HepG2 (cell line): Measurements from ENCODE around the gene LAMA5. TPM values are rescaled to one million over a fixed set of nuclear protein-coding genes. Genes with fewer than 3 reads are reported as not detected.
A peak's percentile ranks its signal among the peaks of the same experiment; 100 is the strongest.

Experiments
- ARID3A ChIP-seq: IDR thresholded peaks from 2 replicates; pipeline ENCODE4 v1.6.1; 2012; ENCODE audit warnings: low read depth, low read length, improper control_type of control experiment
- ARNT ChIP-seq: fragments of 450-650 bp; IDR thresholded peaks from 2 replicates; pipeline ENCODE4 v1.6.1; 2017
- CREB1 ChIP-seq, 2 experiments: fragments of 450-650 bp in 1 of 2; IDR thresholded peaks; 2 replicates each; pipeline ENCODE4 v1.6.1; 2016 to 2017; ENCODE audit warnings: control low read depth in 1 of 2, mild to moderate bottlenecking in 1 of 2, missing compliant biosample characterization in 1 of 2, missing genetic modification characterization in 1 of 2
- DMAP1 ChIP-seq: IDR thresholded peaks from 2 replicates; pipeline ENCODE4 v1.6.1; 2016
- ELF4 ChIP-seq: sonication (generic); formaldehyde crosslinking; IDR thresholded peaks from 2 replicates; pipeline ENCODE4 v1.5.0; 2020; ENCODE audit warnings: missing genetic modification reagents, mild to moderate bottlenecking, moderate library complexity, borderline replicate concordance
- EZH2 ChIP-seq: conservative IDR thresholded peaks from 2 replicates; pipeline ENCODE4 v1.6.1; 2012; ENCODE audit warnings: mild to moderate bottlenecking, low read depth, low read length, moderate library complexity
- FOXP1 ChIP-seq, 2 experiments: fragments of 450-650 bp in 1 of 2; IDR thresholded peaks; 2 replicates each; pipeline ENCODE4 v1.6.1; 2017 to 2018; ENCODE audit warnings: antibody characterized with exemption in 1 of 2
- GLMP ChIP-seq: sonication (generic); formaldehyde crosslinking; IDR thresholded peaks from 2 replicates; pipeline ENCODE4 v1.9.0; 2021; ENCODE audit warnings: missing genetic modification reagents, mild to moderate bottlenecking, borderline replicate concordance
- HNRNPUL1 ChIP-seq: fragments of 200-400 bp; formaldehyde crosslinking; IDR thresholded peaks from 2 replicates; pipeline ENCODE4 v1.6.1; 2017; ENCODE audit warnings: low read depth, mild to moderate bottlenecking, low read length, moderate library complexity
- HOXA3 ChIP-seq: sonication (generic); formaldehyde crosslinking; IDR thresholded peaks from 2 replicates; pipeline ENCODE4 v1.5.0; 2020; ENCODE audit warnings: missing genetic modification reagents
- HOXD1 ChIP-seq: sonication (generic); formaldehyde crosslinking; IDR thresholded peaks from 2 replicates; pipeline ENCODE4 v1.5.0; 2020; ENCODE audit warnings: missing genetic modification reagents
- KDM5B ChIP-seq: sonication (generic); formaldehyde crosslinking; IDR thresholded peaks from 2 replicates; pipeline ENCODE4 v1.4.0; 2020; ENCODE audit warnings: missing genetic modification reagents, mild to moderate bottlenecking, borderline replicate concordance
- KLF11 ChIP-seq: IDR thresholded peaks from 2 replicates; pipeline ENCODE4 v1.6.1; 2016; ENCODE audit warnings: missing compliant biosample characterization
- MAFG ChIP-seq: sonication (generic); formaldehyde crosslinking; IDR thresholded peaks from 2 replicates; pipeline ENCODE4 v1.5.1; 2020; ENCODE audit warnings: mild to moderate bottlenecking, missing genetic modification reagents
- NCOA5 ChIP-seq: sonication (generic); formaldehyde crosslinking; IDR thresholded peaks from 2 replicates; pipeline ENCODE4 v1.4.0; 2020; ENCODE audit warnings: missing genetic modification reagents
- NFE2L1 ChIP-seq: sonication (generic); formaldehyde crosslinking; IDR thresholded peaks from 2 replicates; pipeline ENCODE4 v1.4.0; 2020; ENCODE audit warnings: missing genetic modification reagents, mild to moderate bottlenecking, borderline replicate concordance
- NFYB ChIP-seq: sonication (generic); formaldehyde crosslinking; IDR thresholded peaks from 2 replicates; pipeline ENCODE4 v1.4.0; 2020; ENCODE audit warnings: missing genetic modification reagents
- SNRNP70 ChIP-seq: fragments of 200-400 bp; formaldehyde crosslinking; IDR thresholded peaks from 2 replicates; pipeline ENCODE4 v1.6.1; 2017; ENCODE audit warnings: mild to moderate bottlenecking, low read depth, low read length, moderate library complexity
- SP140L ChIP-seq: sonication (generic); formaldehyde crosslinking; IDR thresholded peaks from 2 replicates; pipeline ENCODE4 v1.4.0; 2020; ENCODE audit warnings: missing genetic modification reagents, borderline replicate concordance
- SP2 ChIP-seq: sonication (generic); formaldehyde crosslinking; IDR thresholded peaks from 2 replicates; pipeline ENCODE4 v1.5.1; 2020; ENCODE audit warnings: mild to moderate bottlenecking, missing genetic modification reagents
- SUZ12 ChIP-seq: fragments of 150-350 bp; IDR thresholded peaks from 2 replicates; pipeline ENCODE4 v1.6.1; 2014; ENCODE audit warnings: low read depth, low read length
- ZBTB1 ChIP-seq: sonication (generic); formaldehyde crosslinking; IDR thresholded peaks from 2 replicates; pipeline ENCODE4 v1.4.0; 2020; ENCODE audit warnings: missing genetic modification reagents, borderline replicate concordance
- ZMAT3 ChIP-seq: sonication (generic); formaldehyde crosslinking; conservative IDR thresholded peaks from 2 replicates; pipeline ENCODE4 v1.7.0; 2021; ENCODE audit warnings: missing genetic modification reagents
- ZNF17 ChIP-seq: sonication (generic); formaldehyde crosslinking; IDR thresholded peaks from 2 replicates; pipeline ENCODE4 v1.5.0; 2020; ENCODE audit warnings: mild to moderate bottlenecking, missing genetic modification reagents
- ZNF224 ChIP-seq: sonication (generic); formaldehyde crosslinking; IDR thresholded peaks from 2 replicates; pipeline ENCODE4 v1.5.0; 2020; ENCODE audit warnings: mild to moderate bottlenecking, missing genetic modification reagents
- ZNF24 ChIP-seq: fragments of 450-650 bp; IDR thresholded peaks from 2 replicates; pipeline ENCODE4 v1.6.1; 2017; ENCODE audit warnings: antibody characterized with exemption, mild to moderate bottlenecking
- ZNF274 ChIP-seq: sonication (generic); formaldehyde crosslinking; IDR thresholded peaks from 2 replicates; pipeline ENCODE4 v1.5.1; 2020; ENCODE audit warnings: mild to moderate bottlenecking, missing genetic modification reagents
- ZNF282 ChIP-seq: fragments of 450-650 bp; IDR thresholded peaks from 2 replicates; pipeline ENCODE4 v1.6.1; 2018; ENCODE audit not compliant: partially characterized antibody
- ZNF484 ChIP-seq: sonication (generic); formaldehyde crosslinking; IDR thresholded peaks from 2 replicates; pipeline ENCODE4 v1.5.1; 2020; ENCODE audit warnings: mild to moderate bottlenecking, low read depth, missing genetic modification reagents, borderline replicate concordance
- ZNF550 ChIP-seq: sonication (generic); formaldehyde crosslinking; IDR thresholded peaks from 2 replicates; pipeline ENCODE4 v1.4.0; 2020; ENCODE audit warnings: mild to moderate bottlenecking, missing genetic modification reagents, borderline replicate concordance
- ZNF563 ChIP-seq: sonication (generic); formaldehyde crosslinking; IDR thresholded peaks from 2 replicates; pipeline ENCODE4 v1.8.0; 2022; ENCODE audit warnings: mild to moderate bottlenecking, moderate library complexity, missing genetic modification reagents
- ZNF768 ChIP-seq: sonication (generic); formaldehyde crosslinking; IDR thresholded peaks from 2 replicates; pipeline ENCODE4 v1.4.0; 2020; ENCODE audit warnings: missing genetic modification reagents
- polyA plus RNA-seq, 8 experiments: library from polyadenylated mRNA; depleted of rRNA in 3 of 8; stranded (reverse) in 7 of 8; unstranded in 1 of 8; fragments of >200 nt; fragmentation: Illumina TruSeq in 4 of 8; extraction: Trizol in 4 of 8; gene quantifications; 2 replicates each; pipeline versions ENCODE4 v1.2.1 to v1.2.3, GENCODE V29; 2011 to 2016; ENCODE audit warnings: low read depth in 4 of 8, missing spikeins in 1 of 8, mixed read lengths in 1 of 8; ENCODE audit not compliant: insufficient read depth in 1 of 8
- total RNA-seq, 5 experiments: library from RNA; depleted of rRNA; stranded (reverse); fragments of >200 nt; fragmentation: Illumina TruSeq; extraction: Trizol; gene quantifications; 2 replicates each; pipeline ENCODE4 v1.2.3, GENCODE V29; 2016; ENCODE audit warnings: low read depth in 1 of 5

LAMA5 gene
- total and polyA plus RNA-seq, 2 of the 13 experiments (the other 11 are each of a cell fraction or from before 2014, with no cell fraction given) = 21.0 to 44.7 TPM

GRCh38 chr20:62405108-62405980 is 38.2 kb upstream of the LAMA5 start (continued):
- TF ChIP-seq ZNF550 (CRISPR knock-in tag) = no peak
- no peak for TF ChIP-seq NFE2L1 (CRISPR knock-in tag)
- no peak for TF ChIP-seq ARID3A
- no peak for TF ChIP-seq EZH2
- TF ChIP-seq ZNF484 (CRISPR knock-in tag) = no peak
- TF ChIP-seq SP140L (CRISPR knock-in tag) = no peak
- peak; percentile 33; the same call in 1 of the 2 replicates for TF ChIP-seq ZNF768 (CRISPR knock-in tag)
- no peak for TF ChIP-seq NCOA5 (CRISPR knock-in tag)
- TF ChIP-seq HOXA3 (CRISPR knock-in tag) = peak; percentile 99
- TF ChIP-seq ZMAT3 = no peak
- no peak for TF ChIP-seq FOXP1 (IDR thresholded peaks at IDR 0.05)
- no peak for TF ChIP-seq FOXP1 (CRISPR knock-in tag; IDR thresholded peaks at IDR 0.05)
- TF ChIP-seq KLF11 (CRISPR knock-in tag) = no peak
- TF ChIP-seq HOXD1 (CRISPR knock-in tag) = no peak
- TF ChIP-seq ZBTB1 = no peak
- no peak for TF ChIP-seq ZNF24
- no peak for TF ChIP-seq ZNF282
- TF ChIP-seq ZNF563 (CRISPR knock-in tag) = no peak
- no peak for TF ChIP-seq ELF4 (CRISPR knock-in tag)
- TF ChIP-seq ZNF224 = no peak
- TF ChIP-seq ZNF274 (CRISPR knock-in tag) = 0 out of 2 replicates have a peak, but pooled peaks have one; percentile 83
- no peak for TF ChIP-seq MAFG (CRISPR knock-in tag)
- TF ChIP-seq NFYB (CRISPR knock-in tag) = no peak
- TF ChIP-seq DMAP1 = no peak
- no peak for TF ChIP-seq HNRNPUL1
- TF ChIP-seq GLMP = no peak
- no peak; the same call in 1 of the 2 replicates for TF ChIP-seq KDM5B (CRISPR knock-in tag)
- no peak for TF ChIP-seq ARNT
- no peak for TF ChIP-seq ZNF17 (CRISPR knock-in tag)
- TF ChIP-seq SNRNP70 = no peak
- TF ChIP-seq CREB1 (IDR thresholded peaks at IDR 0.05) = peak; percentile 99
- no peak for TF ChIP-seq CREB1 (CRISPR knock-in tag; IDR thresholded peaks at IDR 0.05)
- no peak for TF ChIP-seq SP2 (CRISPR knock-in tag)
- TF ChIP-seq SUZ12 = no peak
